Measurements from ENCODE around the gene EPHA8. TPM values are rescaled to one million over a fixed set of nuclear protein-coding genes. Genes with fewer than 3 reads are reported as not detected.
A peak's percentile ranks its signal among the peaks of the same experiment; 100 is the strongest.

Gene EPHA8
- total and polyA plus RNA-seq, 8 donors, result not detected

DNA sequence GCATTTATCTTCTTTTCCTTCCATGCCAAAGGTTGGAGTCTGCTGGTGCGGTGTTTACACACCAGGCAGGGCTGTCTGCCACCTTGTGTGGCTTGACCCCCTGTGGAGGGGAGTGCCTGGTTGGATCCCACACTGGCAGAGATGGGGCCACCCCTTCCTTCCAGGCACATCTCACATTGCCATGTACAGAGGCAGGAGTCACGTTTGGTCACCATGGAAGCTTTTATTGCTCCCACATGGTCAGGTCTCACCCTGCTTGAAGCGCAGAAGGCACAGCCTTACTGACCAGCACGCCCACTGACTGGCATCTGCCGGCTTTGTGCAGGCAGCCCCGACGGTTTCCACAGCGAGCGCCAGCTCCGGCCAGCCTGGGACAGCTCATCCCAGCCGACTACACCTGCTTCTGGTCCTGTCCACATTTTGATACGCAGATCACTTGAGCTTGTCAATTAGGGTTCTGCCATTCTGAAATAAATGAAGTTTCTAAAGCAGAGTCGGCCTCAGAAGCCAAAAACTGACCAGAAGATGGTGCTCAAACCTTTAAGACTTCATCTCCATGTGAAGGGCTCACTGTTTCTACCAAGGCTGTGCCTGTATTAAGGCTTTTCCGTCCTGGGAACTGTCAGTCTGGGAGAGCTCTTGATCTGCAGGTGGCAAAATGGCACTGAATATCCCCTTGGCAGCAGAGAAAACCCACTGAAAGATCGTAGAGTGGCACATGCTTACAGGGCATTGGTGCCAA is 35.6 kb upstream of the EPHA8 start:
- TF ChIP-seq EP300 (IDR thresholded peaks at IDR 0.05) (no peak), POLR2A (IDR thresholded peaks at IDR 0.05) (no peak), POLR2AphosphoS5 (IDR thresholded peaks at IDR 0.05) (no peak)
- TF ChIP-seq, protein P1, sequence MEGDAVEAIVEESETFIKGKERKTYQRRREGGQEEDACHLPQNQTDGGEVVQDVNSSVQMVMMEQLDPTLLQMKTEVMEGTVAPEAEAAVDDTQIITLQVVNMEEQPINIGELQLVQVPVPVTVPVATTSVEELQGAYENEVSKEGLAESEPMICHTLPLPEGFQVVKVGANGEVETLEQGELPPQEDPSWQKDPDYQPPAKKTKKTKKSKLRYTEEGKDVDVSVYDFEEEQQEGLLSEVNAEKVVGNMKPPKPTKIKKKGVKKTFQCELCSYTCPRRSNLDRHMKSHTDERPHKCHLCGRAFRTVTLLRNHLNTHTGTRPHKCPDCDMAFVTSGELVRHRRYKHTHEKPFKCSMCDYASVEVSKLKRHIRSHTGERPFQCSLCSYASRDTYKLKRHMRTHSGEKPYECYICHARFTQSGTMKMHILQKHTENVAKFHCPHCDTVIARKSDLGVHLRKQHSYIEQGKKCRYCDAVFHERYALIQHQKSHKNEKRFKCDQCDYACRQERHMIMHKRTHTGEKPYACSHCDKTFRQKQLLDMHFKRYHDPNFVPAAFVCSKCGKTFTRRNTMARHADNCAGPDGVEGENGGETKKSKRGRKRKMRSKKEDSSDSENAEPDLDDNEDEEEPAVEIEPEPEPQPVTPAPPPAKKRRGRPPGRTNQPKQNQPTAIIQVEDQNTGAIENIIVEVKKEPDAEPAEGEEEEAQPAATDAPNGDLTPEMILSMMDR (IDR thresholded peaks at IDR 0.05), result no peak
- Histone ChIP-seq H3K27me3 (no peaks in the 10 kb centered on the region), H3K36me3 (peaks cover 44 to 71% (median 63%) of the 10 kb centered on the region in 4 donors), H3K9me3 (no peaks in the 10 kb centered on the region), H3K4me3 (no peak overlapping the region), H3K4me1 (peaks cover 0 to 17% (median 8%) of the 10 kb centered on the region in 4 donors), H3K27ac (no peak overlapping the region)
- 74 to 92% (median 87%) methylated on average over 14 to 15 of the region's 15 CpGs for WGBS, 5 donors
- DNase-seq, result peak in 1 of 2 donors; percentile 50
- intact Hi-C loops (cut with DNase I; ENCODE audit: low total_unique reads), result no loop called here

DNA sequence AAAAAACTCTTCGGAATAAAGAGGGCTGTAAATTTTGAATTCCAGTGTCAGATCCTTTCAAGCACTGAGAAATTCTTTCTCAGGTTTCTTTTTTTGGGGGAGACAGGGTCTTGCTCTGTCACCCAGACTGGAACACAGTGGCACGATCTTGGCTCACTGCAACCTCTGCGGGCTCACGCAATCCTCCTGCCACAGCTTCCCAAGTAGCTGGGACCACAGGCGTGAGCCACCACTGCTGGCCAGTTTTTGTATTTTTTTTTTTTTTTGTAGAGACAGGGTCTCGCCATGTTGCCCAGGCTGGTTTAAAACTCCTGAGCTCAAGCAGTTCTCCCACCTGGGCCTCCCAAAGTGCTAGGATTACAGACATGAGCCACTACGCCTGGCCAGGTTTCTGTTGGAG is 34.8 kb upstream of the EPHA8 start:
- no peak overlapping the region for H3K27ac ChIP-seq
- H3K4me1 ChIP-seq, result peaks cover 0 to 17% (median 8%) of the 10 kb centered on the region in 4 donors
- WGBS, 5 donors, result 96 to 99% (median 97%) methylated on average over 7 of the region's 7 CpGs
- no peak for DNase-seq
- no peak overlapping the region for H3K4me3 ChIP-seq
- TF ChIP-seq, protein P1 (IDR thresholded peaks at IDR 0.05), result no peak
- no peaks in the 10 kb centered on the region for H3K27me3 ChIP-seq
- intact Hi-C loops (cut with DNase I; ENCODE audit: low total_unique reads), result no loop called here
- peaks cover 44 to 71% (median 60%) of the 10 kb centered on the region in 4 donors for H3K36me3 ChIP-seq
- no peaks in the 10 kb centered on the region for H3K9me3 ChIP-seq

GRCh38 chr1:22529901-22530621 is 33.2 kb upstream of the EPHA8 start:
- H3K27ac ChIP-seq, result peak overlapping the region in 3 of 5 donors; percentile 3 to 66 (median 49)
- no peaks in the 10 kb centered on the region for H3K27me3 ChIP-seq
- no peak overlapping the region for H3K4me3 ChIP-seq
- no peak for TF ChIP-seq POLR2A (IDR thresholded peaks at IDR 0.05)
- TF ChIP-seq, protein P1 (IDR thresholded peaks at IDR 0.05), result no peak
- no peak for TF ChIP-seq EP300 (IDR thresholded peaks at IDR 0.05)
- TF ChIP-seq POLR2AphosphoS5 (IDR thresholded peaks at IDR 0.05), result no peak
- H3K9me3 ChIP-seq, result no peaks in the 10 kb centered on the region
- peak in 1 of 2 donors; percentile 90 for DNase-seq
- H3K36me3 ChIP-seq, result peaks cover 28 to 65% (median 47%) of the 10 kb centered on the region in 4 donors
- intact Hi-C loops (cut with DNase I; ENCODE audit: low total_unique reads), result no loop called here
- 63 to 75% (median 72%) methylated on average over 12 of the region's 12 CpGs for WGBS, 5 donors
- peaks cover 0 to 17% (median 8%) of the 10 kb centered on the region in 4 donors for H3K4me1 ChIP-seq

DNA sequence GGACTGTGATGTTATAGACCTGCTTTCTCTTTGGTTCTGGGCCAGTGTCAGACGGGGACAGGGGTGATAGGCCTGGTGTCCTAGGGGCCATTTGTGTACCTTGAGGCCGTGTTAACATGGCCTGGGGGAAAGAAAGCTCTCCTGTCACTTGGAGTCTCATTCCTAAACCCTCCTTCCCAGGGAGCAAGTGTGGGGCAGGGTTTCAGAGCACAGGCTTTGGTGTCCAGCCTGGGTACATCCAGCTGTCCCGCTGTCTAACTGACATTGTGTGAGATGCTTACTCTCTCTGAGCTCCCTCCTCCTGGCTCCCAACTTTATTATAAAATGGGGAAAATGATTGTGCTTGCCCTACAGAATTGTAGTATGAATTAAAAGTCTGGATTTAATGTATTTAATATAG is 32.6 kb upstream of the EPHA8 start:
- Histone ChIP-seq H3K27me3 (no peaks in the 10 kb centered on the region), H3K27ac (peak overlapping the region in 3 of 5 donors; percentile 3 to 66 (median 49)), H3K9me3 (no peaks in the 10 kb centered on the region), H3K4me3 (no peak overlapping the region), H3K4me1 (peaks cover 0 to 17% (median 8%) of the 10 kb centered on the region in 4 donors), H3K36me3 (peaks cover 24 to 60% (median 42%) of the 10 kb centered on the region in 4 donors)
- WGBS, 5 donors, result 76 to 89% (median 81%) methylated on average over 3 of the region's 3 CpGs
- TF ChIP-seq POLR2A (IDR thresholded peaks at IDR 0.05) (no peak), POLR2AphosphoS5 (IDR thresholded peaks at IDR 0.05) (no peak), EP300 (IDR thresholded peaks at IDR 0.05) (no peak)
- TF ChIP-seq, protein P1 (IDR thresholded peaks at IDR 0.05), result no peak
- DNase-seq, result no peak
- intact Hi-C loops (cut with DNase I; ENCODE audit: low total_unique reads), result no loop called here
